Right lung (tissue), 5 donors: ENCODE results near the gene ALK. TPM values are rescaled to one million over a fixed set of nuclear protein-coding genes. Genes with fewer than 3 reads are reported as not detected.

Experiments
- DNase-seq, 2 donors: peaks; one replicate each; pipeline ENCODE4 v3.0.0-alpha.2; 2013
- polyA plus RNA-seq, 5 donors: library from polyadenylated mRNA; unstranded; fragments of 120-200 nt; gene quantifications; one replicate each; pipeline versions ENCODE4 v1.2.1 to v1.2.3, GENCODE V29; 2013; ENCODE audit warnings: inconsistent platforms in 1 of 5, low replicate concordance in 1 of 5; ENCODE audit not compliant: insufficient read length in 5 of 5, insufficient read depth in 1 of 5

ALK gene
- polyA plus RNA-seq, 5 donors = 0.03 to 0.27 (median 0.05) TPM

GRCh38 chr2:29201979-29202378, 719.4 kb downstream of the ALK start:
- no peak for DNase-seq

GRCh38 chr2:29196792-29197788, 724.3 kb downstream of the ALK start:
- peak; percentile 26 to 39 for DNase-seq

- no peak for DNase-seq
Measured at GRCh38 chr2:29195796-29196195, 725.6 kb downstream of the ALK start.

GRCh38 chr2:29193681-29194080, 727.7 kb downstream of the ALK start:
- no peak for DNase-seq

GRCh38 chr2:29193111-29193510, 728.3 kb downstream of the ALK start:
- no peak for DNase-seq

- no peak for DNase-seq
Measured at GRCh38 chr2:29192526-29192925, 728.9 kb downstream of the ALK start.

GRCh38 chr2:29191817-29192216, 729.6 kb downstream of the ALK start:
- DNase-seq = no peak

GRCh38 chr2:29189052-29189451, 732.3 kb downstream of the ALK start:
- DNase-seq = no peak

GRCh38 chr2:29187926-29188325, 733.5 kb downstream of the ALK start:
- DNase-seq = no peak

- no peak for DNase-seq
Measured at GRCh38 chr2:29186817-29187216, 734.6 kb downstream of the ALK start.

- no peak for DNase-seq
Measured at GRCh38 chr2:29184531-29184930, 736.9 kb downstream of the ALK start.

- DNase-seq = no peak
Measured at GRCh38 chr2:29182920-29183319, 738.5 kb downstream of the ALK start.

- no peak for DNase-seq
Measured at GRCh38 chr2:29182334-29182733, 739.1 kb downstream of the ALK start.

GRCh38 chr2:29175338-29175737, 746.0 kb downstream of the ALK start:
- DNase-seq = no peak

GRCh38 chr2:29174937-29175336, 746.4 kb downstream of the ALK start:
- DNase-seq = no peak

GRCh38 chr2:29166242-29167039, 754.9 kb downstream of the ALK start:
- no peak for DNase-seq

GRCh38 chr2:29165362-29166241, 755.8 kb downstream of the ALK start:
- no peak for DNase-seq

GRCh38 chr2:29164091-29164846, 757.1 kb downstream of the ALK start:
- DNase-seq = no peak

- DNase-seq = no peak
Measured at GRCh38 chr2:29162204-29162928, 759.0 kb downstream of the ALK start.

GRCh38 chr2:29160184-29160583, 761.2 kb downstream of the ALK start:
- DNase-seq = no peak
